PC-3 (cell line): ENCODE measurements around the gene RGS7BP. TPM values are rescaled to one million over a fixed set of nuclear protein-coding genes. Genes with fewer than 3 reads are reported as not detected.
A peak's percentile ranks its signal among the peaks of the same experiment; 100 is the strongest.

Experiments
- ATAC-seq: fragments of 200-7000 bp; cut with Tn5 transposase; 2 replicates; pipeline ENCODE4 v1.9.1; 2020; ENCODE audit warnings: mild to moderate bottlenecking, moderate library complexity
- BruUV-seq: library from RNA; stranded (reverse); fragments of 400-500 nt; replicated peaks from 2 replicates; lab custom pipeline; 2021; lab: Mats Ljungman, UMichigan
- CTCF ChIA-PET: fragments of 300-600 bp; sonication (Branson Sonifier 250); formaldehyde crosslinking; loops from one replicate; lab custom pipeline; 2022; ENCODE audit warnings: antibody characterized with exemption; lab: Charles Lee
- POLR2A ChIA-PET: fragments of 300-600 bp; sonication (Branson Sonifier 250); formaldehyde crosslinking; loops from one replicate; lab custom pipeline; 2022; ENCODE audit warnings: antibody characterized with exemption; ENCODE audit not compliant: unreplicated experiment; lab: Charles Lee
- DNase-seq: peaks from one replicate; pipeline ENCODE4 v3.0.0-alpha.2; 2015
- H2AFZ ChIP-seq: fragments of 300-600 bp; sonication (generic); 2 replicates; pipeline ENCODE4 v1.6.0; 2016; ENCODE audit warnings: antibody characterized with exemption, low read length
- H3F3A ChIP-seq: fragments of 300-600 bp; sonication (generic); one replicate; pipeline ENCODE4 v1.6.0; 2017; ENCODE audit warnings: antibody characterized with exemption, low read length, control low read depth, mild to moderate bottlenecking; ENCODE audit not compliant: unreplicated experiment
- H3K27ac ChIP-seq: fragments of 300-600 bp; sonication (generic); 2 replicates; pipeline ENCODE4 v1.5.1; 2016; ENCODE audit warnings: mild to moderate bottlenecking, low read length
- H3K27me3 ChIP-seq: fragments of 300-600 bp; sonication (generic); 2 replicates; pipeline ENCODE4 v1.6.1; 2016; ENCODE audit warnings: low read length, mixed read lengths
- H3K36me3 ChIP-seq: fragments of 300-600 bp; sonication (generic); 2 replicates; pipeline ENCODE4 v1.6.1; 2016; ENCODE audit warnings: low read depth, mixed run types, low read length, mixed read lengths
- H3K4me1 ChIP-seq: fragments of 300-600 bp; sonication (generic); 2 replicates; pipeline ENCODE4 v1.5.1; 2016; ENCODE audit warnings: low read length; ENCODE audit not compliant: insufficient read depth
- H3K4me2 ChIP-seq: fragments of 300-600 bp; sonication (generic); 2 replicates; pipeline ENCODE4 v1.6.0; 2016; ENCODE audit warnings: low read length
- H3K4me3 ChIP-seq: fragments of 300-600 bp; sonication (generic); 2 replicates; pipeline ENCODE4 v1.5.1; 2016; ENCODE audit warnings: mild to moderate bottlenecking, low read length, mixed read lengths
- H3K79me2 ChIP-seq: fragments of 300-600 bp; sonication (generic); 2 replicates; pipeline ENCODE4 v1.6.1; 2017; ENCODE audit warnings: low read length, mixed read lengths
- H3K9ac ChIP-seq: fragments of 300-600 bp; sonication (generic); 2 replicates; pipeline ENCODE4 v1.6.0; 2016; ENCODE audit warnings: mild to moderate bottlenecking, low read length
- H3K9me2 ChIP-seq: fragments of 300-600 bp; sonication (generic); replicated peaks from 2 replicates; pipeline ENCODE4 v1.6.1; 2016; ENCODE audit warnings: mixed run types, low read length, mixed read lengths
- H3K9me3 ChIP-seq: fragments of 300-600 bp; sonication (generic); 2 replicates; pipeline ENCODE4 v1.6.1; 2016; ENCODE audit warnings: low read length, mixed read lengths
- H4K20me1 ChIP-seq: fragments of 300-600 bp; sonication (generic); 2 replicates; pipeline ENCODE4 v1.6.1; 2016; ENCODE audit warnings: low read length, mixed read lengths
- CTCF ChIP-seq: fragments of 300-600 bp; sonication (generic); conservative IDR thresholded peaks from 2 replicates; pipeline ENCODE4 v1.5.1; 2017; ENCODE audit warnings: antibody characterized with exemption, low read depth, mild to moderate bottlenecking, low read length
- EZH2 ChIP-seq: fragments of 300-600 bp; sonication (generic); IDR thresholded peaks from one replicate; pipeline ENCODE4 v1.6.1; 2017; ENCODE audit warnings: antibody characterized with exemption, mild to moderate bottlenecking, low read length; ENCODE audit not compliant: unreplicated experiment
- EZH2phosphoT487 ChIP-seq: fragments of 300-600 bp; sonication (generic); IDR thresholded peaks from 2 replicates; pipeline ENCODE4 v1.6.1; 2018; ENCODE audit warnings: mild to moderate bottlenecking, antibody characterized with exemption, low read length, borderline replicate concordance
- intact Hi-C: fragments of 100-400 bp; cut with micrococcal nuclease; formaldehyde crosslinking; loops from 2 replicates; pipeline ENCODE4 v1.9.0; 2023
- total RNA-seq: library from RNA; depleted of rRNA; stranded (reverse); fragments of >200 nt; gene quantifications from 2 replicates; pipeline ENCODE4 v1.2.3, GENCODE V29; 2014

Gene RGS7BP
- total RNA-seq, 1 experiment from 2014 or later, result 1.2 TPM

GRCh38 chr5:64566310-64566916 lies 60.6 kb downstream of the RGS7BP start:
- intact Hi-C loops, result no loop called here
- CTCF ChIA-PET, result no interaction called here

GRCh38 chr5:64569858-64570257 lies 64.0 kb downstream of the RGS7BP start:
- no peaks in the 10 kb centered on the region for H3F3A ChIP-seq
- H3K9me2 ChIP-seq, result no peaks in the 10 kb centered on the region
- no peak overlapping the region for H2AFZ ChIP-seq
- no peaks in the 10 kb centered on the region for H3K9me3 ChIP-seq
- BruUV-seq, result no TSS peak
- DNase-seq (no peak), ATAC-seq (peak; percentile 58)
- intact Hi-C loops, result no loop called here
- TF ChIP-seq CTCF, result no peak
- TF ChIP-seq EZH2phosphoT487, result no peak
- TF ChIP-seq EZH2, result no peak
- H3K79me2 ChIP-seq, result no peaks in the 10 kb centered on the region
- H3K9ac ChIP-seq, result no peak overlapping the region
- no peaks in the 10 kb centered on the region for H3K27me3 ChIP-seq
- ChIA-PET CTCF (no interaction called here), POLR2A (no interaction called here)
- no peak overlapping the region for H3K27ac ChIP-seq
- H3K4me2 ChIP-seq, result no peak overlapping the region
- no peaks in the 10 kb centered on the region for H4K20me1 ChIP-seq
- no peak overlapping the region for H3K4me3 ChIP-seq
- no peaks in the 10 kb centered on the region for H3K36me3 ChIP-seq
- H3K4me1 ChIP-seq, result 0 out of 2 replicates have a peak, but pooled peaks cover 3% of the 10 kb centered on the region

More at GRCh38 chr5:64566310-64566916, 60.6 kb downstream of the RGS7BP start:
- Histone ChIP-seq H3K79me2 (no peaks in the 10 kb centered on the region), H3K4me3 (no peak overlapping the region), H3K36me3 (no peaks in the 10 kb centered on the region), H3K4me1 (0 out of 2 replicates have a peak, but pooled peaks cover 3% of the 10 kb centered on the region), H4K20me1 (no peaks in the 10 kb centered on the region), H3F3A (no peaks in the 10 kb centered on the region), H3K27ac (no peak overlapping the region), H2AFZ (no peak overlapping the region), H3K9me3 (no peaks in the 10 kb centered on the region), H3K4me2 (no peak overlapping the region), H3K9me2 (no peaks in the 10 kb centered on the region), H3K9ac (no peak overlapping the region), H3K27me3 (no peaks in the 10 kb centered on the region)
- no peak for DNase-seq
- no peak for TF ChIP-seq EZH2
- no peak for TF ChIP-seq EZH2phosphoT487
- TF ChIP-seq CTCF, result no peak
- BruUV-seq, result no TSS peak
- no peak for ATAC-seq
- POLR2A ChIA-PET, result no interaction called here

GRCh38 chr5:64570395-64570996 lies 64.7 kb downstream of the RGS7BP start:
- ChIA-PET POLR2A (no interaction called here), CTCF (no interaction called here)
- no peaks in the 10 kb centered on the region for H3K36me3 ChIP-seq
- no peaks in the 10 kb centered on the region for H4K20me1 ChIP-seq
- 0 out of 2 replicates have a peak, but pooled peaks cover 3% of the 10 kb centered on the region for H3K4me1 ChIP-seq
- no peak overlapping the region for H2AFZ ChIP-seq
- no peak overlapping the region for H3K9ac ChIP-seq
- TF ChIP-seq CTCF (no peak), EZH2 (no peak), EZH2phosphoT487 (no peak)
- H3K79me2 ChIP-seq, result no peaks in the 10 kb centered on the region
- H3K27me3 ChIP-seq, result no peaks in the 10 kb centered on the region
- BruUV-seq, result no TSS peak
- intact Hi-C loops, result no loop called here
- H3K4me3 ChIP-seq, result no peak overlapping the region
- H3F3A ChIP-seq, result no peaks in the 10 kb centered on the region
- DNase-seq (no peak), ATAC-seq (peak; percentile 79)
- H3K4me2 ChIP-seq, result no peak overlapping the region
- H3K27ac ChIP-seq, result no peak overlapping the region
- H3K9me3 ChIP-seq, result no peaks in the 10 kb centered on the region
- no peaks in the 10 kb centered on the region for H3K9me2 ChIP-seq
